ENCODE results near the gene NAT14.

DNA sequence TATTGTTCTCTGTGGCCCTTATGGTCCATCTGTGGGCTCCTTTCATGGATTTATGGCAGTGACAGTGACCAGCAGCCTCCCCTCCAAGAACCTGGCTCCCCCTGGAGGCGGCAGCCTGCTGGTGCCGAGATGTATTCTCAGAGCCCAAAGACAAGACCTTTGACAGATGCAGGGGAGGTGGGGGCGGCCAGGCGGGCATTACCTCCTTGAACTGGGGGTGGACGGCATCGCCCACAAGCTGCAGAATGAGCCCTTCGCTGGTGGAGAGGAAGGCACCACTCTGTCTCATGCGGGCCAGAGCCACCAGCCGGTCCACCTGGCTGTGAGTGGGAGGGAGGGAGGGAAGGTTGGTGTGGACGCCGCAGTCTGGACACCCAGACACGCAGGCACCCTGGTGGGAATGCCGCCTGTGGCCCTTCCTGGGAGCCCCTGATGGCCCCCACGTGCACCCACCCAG lies 30.2 kb upstream of the NAT14 start:
- TF ChIP-seq, protein P1, sequence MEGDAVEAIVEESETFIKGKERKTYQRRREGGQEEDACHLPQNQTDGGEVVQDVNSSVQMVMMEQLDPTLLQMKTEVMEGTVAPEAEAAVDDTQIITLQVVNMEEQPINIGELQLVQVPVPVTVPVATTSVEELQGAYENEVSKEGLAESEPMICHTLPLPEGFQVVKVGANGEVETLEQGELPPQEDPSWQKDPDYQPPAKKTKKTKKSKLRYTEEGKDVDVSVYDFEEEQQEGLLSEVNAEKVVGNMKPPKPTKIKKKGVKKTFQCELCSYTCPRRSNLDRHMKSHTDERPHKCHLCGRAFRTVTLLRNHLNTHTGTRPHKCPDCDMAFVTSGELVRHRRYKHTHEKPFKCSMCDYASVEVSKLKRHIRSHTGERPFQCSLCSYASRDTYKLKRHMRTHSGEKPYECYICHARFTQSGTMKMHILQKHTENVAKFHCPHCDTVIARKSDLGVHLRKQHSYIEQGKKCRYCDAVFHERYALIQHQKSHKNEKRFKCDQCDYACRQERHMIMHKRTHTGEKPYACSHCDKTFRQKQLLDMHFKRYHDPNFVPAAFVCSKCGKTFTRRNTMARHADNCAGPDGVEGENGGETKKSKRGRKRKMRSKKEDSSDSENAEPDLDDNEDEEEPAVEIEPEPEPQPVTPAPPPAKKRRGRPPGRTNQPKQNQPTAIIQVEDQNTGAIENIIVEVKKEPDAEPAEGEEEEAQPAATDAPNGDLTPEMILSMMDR (IDR thresholded peaks at IDR 0.05): peak in 4 of 7 experiments; percentile 13 to 51 (median 32)
- no peak for TF ChIP-seq POLR2AphosphoS5 (IDR thresholded peaks at IDR 0.05)
- no peak for TF ChIP-seq POLR2A (IDR thresholded peaks at IDR 0.05)
- TF ChIP-seq EP300 (IDR thresholded peaks at IDR 0.05): no peak

Data from stomach (tissue), 4 donors.